K562 (cell line): Measurements from ENCODE around the gene ADAP1. TPM values are rescaled to one million over a fixed set of nuclear protein-coding genes. Genes with fewer than 3 reads are reported as not detected.

ENCODE experiments used
- ARID4B ChIP-seq: sonication (generic); formaldehyde crosslinking; IDR thresholded peaks from 2 replicates; pipeline ENCODE4 v1.8.0; 2022; ENCODE audit warnings: mild to moderate bottlenecking, missing genetic modification reagents
- ATF1 ChIP-seq, 2 experiments: fragments of 450-650 bp in 1 of 2; IDR thresholded peaks; 2 replicates each; pipeline ENCODE4 v1.6.1; 2016; ENCODE audit warnings: missing compliant biosample characterization in 1 of 2, missing genetic modification characterization in 1 of 2
- BCOR ChIP-seq: fragments of 450-650 bp; IDR thresholded peaks from 2 replicates; pipeline ENCODE4 v1.6.1; 2016
- CGGBP1 ChIP-seq: fragments of 250-450 bp; sonication (Bioruptor Pico); IDR thresholded peaks from 2 replicates; pipeline ENCODE4 v1.9.0; 2021; ENCODE audit warnings: mild to moderate bottlenecking
- CREBBP ChIP-seq: IDR thresholded peaks from one replicate; pipeline ENCODE4 v1.6.1; 2012; ENCODE audit warnings: low read depth, mild to moderate bottlenecking, control low read depth, inconsistent platforms, low read length
- ELK3 ChIP-seq: fragments of 450-650 bp; formaldehyde crosslinking; IDR thresholded peaks from 2 replicates; pipeline ENCODE4 v1.4.0; 2020; ENCODE audit warnings: mild to moderate bottlenecking
- GATAD2B ChIP-seq: fragments of 450-650 bp; IDR thresholded peaks from 2 replicates; pipeline ENCODE4 v1.6.1; 2017; ENCODE audit warnings: mild to moderate bottlenecking, borderline replicate concordance
- HIVEP1 ChIP-seq: fragments of 250-450 bp; sonication (Bioruptor Pico); IDR thresholded peaks from 2 replicates; pipeline ENCODE4 v1.4.0; 2020; ENCODE audit warnings: mild to moderate bottlenecking
- KDM1A ChIP-seq, 2 experiments: fragments of 450-650 bp; IDR thresholded peaks; 2 replicates each; pipeline ENCODE4 v1.6.1; 2016; ENCODE audit warnings: mild to moderate bottlenecking in 2 of 2
- MAX ChIP-seq: sonication (generic); formaldehyde crosslinking; IDR thresholded peaks from 2 replicates; pipeline ENCODE4 v1.9.0; 2022; ENCODE audit warnings: mild to moderate bottlenecking, missing genetic modification reagents
- POLR2AphosphoS5 ChIP-seq: IDR thresholded peaks from 2 replicates; pipeline ENCODE4 v1.6.1; 2011; ENCODE audit warnings: mild to moderate bottlenecking, low read depth, low read length, moderate library complexity; ENCODE audit not compliant: control insufficient read depth, insufficient read depth
- SAFB ChIP-seq: fragments of 200-400 bp; formaldehyde crosslinking; IDR thresholded peaks from 2 replicates; pipeline ENCODE4 v1.6.1; 2017; ENCODE audit warnings: low read depth, low read length, borderline replicate concordance
- SAP30 ChIP-seq: fragments of 200-600 bp; sonication (generic); IDR thresholded peaks from 2 replicates; pipeline ENCODE4 v1.6.1; 2012; ENCODE audit warnings: borderline replicate concordance, low read depth, mild to moderate bottlenecking, moderate library complexity, low read length, control low read depth, inconsistent platforms; ENCODE audit not compliant: insufficient read depth, poor library complexity, severe bottlenecking
- SMAD1 ChIP-seq: fragments of 150-350 bp; IDR thresholded peaks from 2 replicates; pipeline ENCODE4 v1.6.1; 2014; ENCODE audit warnings: low read length, low read depth; ENCODE audit not compliant: partially characterized antibody
- SMARCA4 ChIP-seq: fragments of 450-650 bp; IDR thresholded peaks from 2 replicates; pipeline ENCODE4 v1.6.1; 2016
- SMARCC2 ChIP-seq: fragments of 450-650 bp; IDR thresholded peaks from 2 replicates; pipeline ENCODE4 v1.6.1; 2017; ENCODE audit warnings: antibody characterized with exemption, moderate library complexity, mild to moderate bottlenecking, low read depth
- TRIM24 ChIP-seq, 2 experiments: fragments of 450-650 bp; IDR thresholded peaks; 2 replicates each; pipeline ENCODE4 v1.6.1; 2016
- ZFP36 ChIP-seq: fragments of 150-350 bp; IDR thresholded peaks from 2 replicates; pipeline ENCODE4 v1.6.1; 2018; ENCODE audit warnings: low read length, low read depth; ENCODE audit not compliant: partially characterized antibody
- ZNF224 ChIP-seq: sonication (generic); formaldehyde crosslinking; IDR thresholded peaks from 2 replicates; pipeline ENCODE4 v1.8.0; 2022; ENCODE audit warnings: mild to moderate bottlenecking, missing genetic modification reagents
- ZNF436 ChIP-seq: fragments of 250-450, 450-650 bp; sonication (Bioruptor Pico); formaldehyde crosslinking; IDR thresholded peaks from 2 replicates; pipeline ENCODE4 v1.7.0; 2020; ENCODE audit warnings: mild to moderate bottlenecking
- polyA plus RNA-seq, 8 experiments: library from polyadenylated mRNA; depleted of rRNA in 4 of 8; stranded (reverse) in 5 of 8; unstranded in 3 of 8; fragments of >200 nt; fragmentation: Nextera tagmentation in 2 of 8; fragmentation: Illumina TruSeq in 1 of 8; extraction: Ambion mirVana in 2 of 8; extraction: Trizol in 1 of 8; gene quantifications; 2 replicates each; pipeline versions ENCODE4 v1.2.1 to v1.2.3, GENCODE V29; 2011 to 2014; ENCODE audit warnings: inconsistent platforms in 1 of 8, missing spikeins in 1 of 8
- total RNA-seq, 7 experiments: library from RNA; depleted of rRNA in 6 of 7; stranded (reverse); fragments of >200 nt in 6 of 7; fragmentation: Illumina TruSeq in 2 of 7; extraction: Trizol in 2 of 7; gene quantifications; 2 replicates each; pipeline versions ENCODE4 v1.2.1 to v1.2.3, GENCODE V29; 2011 to 2021; ENCODE audit warnings: low replicate concordance in 1 of 7

Gene ADAP1
- total and polyA plus RNA-seq, 9 of the 15 experiments (the other 6 are each of a cell fraction or from before 2014, with no cell fraction given) = 0.27 to 1.4 (median 0.52) TPM; not detected in 3

GRCh38 chr7:983616-984071, 29.2 kb upstream of the ADAP1 start (continued):
- TF ChIP-seq KDM1A (IDR thresholded peaks at IDR 0.05) (peak; percentile 59 to 82; a peak in 3 of 4 replicates), SMAD1 (no peak), ZNF224 (CRISPR knock-in tag) (no peak), ZFP36 (peak; percentile 94), ELK3 (CRISPR knock-in tag) (no peak), CREBBP (no peak), SMARCA4 (no peak), ATF1 (CRISPR knock-in tag; IDR thresholded peaks at IDR 0.05) (no peak), ATF1 (tag; IDR thresholded peaks at IDR 0.05) (no peak), CGGBP1 (CRISPR knock-in tag) (no peak), ZNF436 (CRISPR knock-in tag) (peak; percentile 53; the same call in 1 of the 2 replicates), GATAD2B (no peak), SAP30 (no peak), MAX (CRISPR knock-in tag) (peak; percentile 6; the same call in 1 of the 2 replicates), POLR2AphosphoS5 (no peak), SMARCC2 (no peak), HIVEP1 (no peak), ARID4B (CRISPR knock-in tag) (peak; percentile 38; the same call in 1 of the 2 replicates), SAFB (no peak), BCOR (peak; percentile 91), TRIM24 (IDR thresholded peaks at IDR 0.05) (no peak)
